IMR-90 (cell line): ENCODE measurements around the gene NMT1. TPM values are rescaled to one million over a fixed set of nuclear protein-coding genes. Genes with fewer than 3 reads are reported as not detected.

Source experiments
- CHD1 ChIP-seq: IDR thresholded peaks from 2 replicates; pipeline ENCODE4 v1.6.1; 2012; ENCODE audit warnings: low read depth, low read length, improper control_type of control experiment
- MAZ ChIP-seq: IDR thresholded peaks from 2 replicates; pipeline ENCODE4 v1.6.1; 2012; ENCODE audit warnings: low read depth, mild to moderate bottlenecking, low read length, improper control_type of control experiment, moderate library complexity, borderline replicate concordance
- POLR2A ChIP-seq: IDR thresholded peaks from 2 replicates; pipeline ENCODE4 v1.6.1; 2012; ENCODE audit warnings: mild to moderate bottlenecking, low read depth, low read length
- SMC3 ChIP-seq: fragments of 150-350 bp; IDR thresholded peaks from 2 replicates; pipeline ENCODE4 v1.6.1; 2016; ENCODE audit warnings: low read depth, mild to moderate bottlenecking, antibody characterized with exemption, low read length, moderate library complexity
- polyA plus RNA-seq, 3 experiments: library from polyadenylated mRNA; depleted of rRNA; stranded (reverse); fragments of >200 nt; gene quantifications; 2 replicates each; pipeline ENCODE4 v1.2.3, GENCODE V29; 2012; ENCODE audit warnings: low replicate concordance in 1 of 3
- total RNA-seq: library from RNA; depleted of rRNA; stranded (reverse); fragments of >200 nt; gene quantifications from 2 replicates; pipeline ENCODE4 v1.2.3, GENCODE V29; 2012

The NMT1 gene
- total and polyA plus RNA-seq, 2 of the 4 experiments (the other 2 are of a cell fraction) = 38.0 to 60.6 TPM

DNA sequence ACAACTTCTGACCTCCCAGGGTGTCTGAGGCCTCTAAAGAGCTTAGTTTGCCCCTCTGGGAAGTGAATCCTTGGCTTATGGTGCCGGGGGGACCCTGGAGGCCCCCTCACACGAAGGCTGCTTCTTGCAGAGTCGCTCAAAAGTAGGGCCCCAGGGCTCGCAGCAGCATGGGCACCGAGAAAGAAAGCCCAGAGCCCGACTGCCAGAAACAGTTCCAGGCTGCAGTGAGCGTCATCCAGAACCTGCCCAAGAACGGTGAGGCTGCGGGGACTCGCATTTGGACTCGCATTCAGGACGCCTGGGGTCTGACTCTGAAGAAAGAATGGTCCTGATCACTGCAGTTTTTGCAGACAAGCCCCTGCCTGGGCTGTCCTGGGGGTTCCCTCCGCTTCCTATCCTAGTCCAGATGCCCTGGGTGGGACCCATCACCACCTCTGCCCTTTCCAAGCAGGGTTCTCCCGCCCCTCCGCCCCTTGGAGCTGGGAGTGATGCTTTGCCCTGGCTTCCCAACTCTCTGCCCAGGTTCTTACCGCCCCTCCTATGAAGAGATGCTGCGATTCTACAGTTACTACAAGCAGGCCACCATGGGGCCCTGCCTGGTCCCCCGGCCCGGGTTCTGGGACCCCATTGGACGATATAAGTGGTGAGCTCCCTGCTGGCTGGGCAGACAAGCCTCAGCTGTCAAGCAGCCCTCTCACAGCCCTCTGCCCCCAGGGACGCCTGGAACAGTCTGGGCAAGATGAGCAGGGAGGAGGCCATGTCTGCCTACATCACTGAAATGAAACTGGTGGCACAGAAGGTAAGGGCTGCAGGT, 75.1 kb downstream of the NMT1 start (continued):
- TF ChIP-seq SMC3 = no peak
- no peak for TF ChIP-seq MAZ
- TF ChIP-seq CHD1 = no peak
- TF ChIP-seq POLR2A = no peak
